C4-2B (cell line): Measurements from ENCODE around the gene MAPRE2.
A peak's percentile ranks its signal among the peaks of the same experiment; 100 is the strongest.

Experiments
- H3K27ac ChIP-seq: fragments of 450-650 bp; 2 replicates; pipeline ENCODE4 v1.5.1; 2017
- ZFX ChIP-seq: fragments of 450-650 bp; IDR thresholded peaks from 2 replicates; pipeline ENCODE4 v1.6.1; 2017
- TF ChIP-seq, protein P1 (sequence below): fragments of 450-650 bp; conservative IDR thresholded peaks from 2 replicates; pipeline ENCODE4 v1.5.1; 2017; ENCODE audit warnings: mild to moderate bottlenecking

Gene MAPRE2

DNA sequence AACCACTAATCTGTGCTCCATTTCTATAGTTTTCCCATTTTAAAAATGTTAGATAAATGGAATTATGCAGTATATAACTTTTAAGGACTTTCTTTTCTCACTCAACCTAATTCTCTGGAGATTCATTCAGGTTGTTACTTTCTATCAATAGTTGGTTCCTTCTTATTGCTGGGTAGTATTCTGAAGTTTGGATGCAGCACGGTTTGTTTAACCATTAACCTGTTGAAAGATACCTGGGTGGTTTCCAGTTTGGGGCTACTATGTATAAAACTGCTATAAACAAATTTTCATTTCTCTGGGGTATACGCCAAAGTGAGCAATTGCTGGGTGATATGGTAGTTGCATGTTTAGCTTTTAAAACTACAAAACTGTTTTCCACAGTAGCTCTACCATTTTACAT is 39.1 kb upstream of the MAPRE2 start:
- no peak overlapping the region for H3K27ac ChIP-seq
- no peak for TF ChIP-seq ZFX
- TF ChIP-seq, protein P1, sequence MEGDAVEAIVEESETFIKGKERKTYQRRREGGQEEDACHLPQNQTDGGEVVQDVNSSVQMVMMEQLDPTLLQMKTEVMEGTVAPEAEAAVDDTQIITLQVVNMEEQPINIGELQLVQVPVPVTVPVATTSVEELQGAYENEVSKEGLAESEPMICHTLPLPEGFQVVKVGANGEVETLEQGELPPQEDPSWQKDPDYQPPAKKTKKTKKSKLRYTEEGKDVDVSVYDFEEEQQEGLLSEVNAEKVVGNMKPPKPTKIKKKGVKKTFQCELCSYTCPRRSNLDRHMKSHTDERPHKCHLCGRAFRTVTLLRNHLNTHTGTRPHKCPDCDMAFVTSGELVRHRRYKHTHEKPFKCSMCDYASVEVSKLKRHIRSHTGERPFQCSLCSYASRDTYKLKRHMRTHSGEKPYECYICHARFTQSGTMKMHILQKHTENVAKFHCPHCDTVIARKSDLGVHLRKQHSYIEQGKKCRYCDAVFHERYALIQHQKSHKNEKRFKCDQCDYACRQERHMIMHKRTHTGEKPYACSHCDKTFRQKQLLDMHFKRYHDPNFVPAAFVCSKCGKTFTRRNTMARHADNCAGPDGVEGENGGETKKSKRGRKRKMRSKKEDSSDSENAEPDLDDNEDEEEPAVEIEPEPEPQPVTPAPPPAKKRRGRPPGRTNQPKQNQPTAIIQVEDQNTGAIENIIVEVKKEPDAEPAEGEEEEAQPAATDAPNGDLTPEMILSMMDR = no peak

DNA sequence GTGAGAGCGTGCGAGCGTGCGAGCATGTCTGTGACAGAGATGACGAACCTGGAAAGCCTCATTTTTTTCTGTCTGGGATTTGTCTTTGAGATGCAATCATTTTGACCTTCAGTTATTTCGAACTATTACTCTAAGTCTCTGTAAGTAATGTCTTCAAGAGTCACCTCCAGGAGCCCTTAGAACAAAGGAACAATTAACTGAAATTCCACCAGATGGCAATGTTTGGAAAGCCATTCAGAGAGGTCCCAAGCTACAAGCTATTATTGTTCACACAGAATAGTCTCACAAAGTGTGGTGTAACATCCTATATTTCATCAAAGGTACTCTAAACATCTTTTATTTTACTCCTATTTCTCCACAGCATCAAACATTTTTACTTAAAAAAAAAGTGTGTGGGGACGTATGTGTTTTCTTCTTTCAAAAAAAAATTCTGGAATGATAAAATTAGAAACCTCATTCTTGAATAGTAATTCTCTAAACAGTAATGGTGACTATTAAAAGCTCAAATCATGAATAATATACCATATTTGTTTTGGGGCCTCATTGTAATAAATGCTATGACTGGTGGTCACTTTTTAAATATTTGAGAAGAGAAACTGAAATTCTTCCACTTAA is 35.1 kb upstream of the MAPRE2 start:
- TF ChIP-seq, protein P1 = peak; percentile 66
- TF ChIP-seq ZFX = no peak
- no peak overlapping the region for H3K27ac ChIP-seq

DNA sequence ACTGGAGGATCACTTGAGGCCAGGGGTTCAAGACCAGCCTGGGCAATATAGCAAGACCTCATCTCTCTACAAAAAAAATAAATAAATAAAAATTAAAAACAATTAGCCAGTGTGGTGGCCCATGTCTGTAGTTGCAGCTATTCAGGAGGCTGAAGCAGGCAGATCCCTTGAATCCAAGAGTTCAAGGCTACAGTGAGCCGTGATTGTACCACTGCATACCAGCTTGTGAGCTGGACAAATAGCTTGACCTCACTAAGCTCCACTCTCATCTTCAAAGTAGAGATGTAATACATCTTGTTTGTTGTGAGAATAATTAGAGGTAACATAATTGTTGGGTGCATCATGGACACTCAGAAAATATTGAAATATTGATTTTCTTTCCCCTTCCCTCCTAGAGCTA is 31.1 kb upstream of the MAPRE2 start:
- TF ChIP-seq, protein P1 = no peak
- TF ChIP-seq ZFX = no peak

DNA sequence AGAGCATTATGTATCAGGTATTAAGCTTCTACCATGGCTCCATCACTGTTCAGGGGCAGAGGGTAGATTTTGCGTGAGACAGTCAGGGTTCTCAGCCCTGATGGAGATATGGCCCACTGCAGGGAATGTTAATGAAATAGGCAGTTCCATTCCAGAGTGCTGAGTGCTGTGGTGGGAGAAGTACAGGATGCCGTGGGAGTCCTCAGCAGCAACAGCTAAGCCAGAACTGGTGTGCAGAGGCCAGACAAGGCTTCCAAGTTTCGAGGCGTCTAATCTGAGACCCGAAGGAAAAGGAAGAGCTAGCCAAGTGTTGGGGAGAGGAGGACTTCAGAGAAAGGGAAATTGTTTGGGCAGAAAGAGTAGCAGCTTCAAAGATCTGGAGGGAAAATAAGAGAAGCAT is 30.2 kb upstream of the MAPRE2 start:
- no peak overlapping the region for H3K27ac ChIP-seq
- no peak for TF ChIP-seq ZFX
- TF ChIP-seq, protein P1 = no peak

More for the DNA sequence above, 31.1 kb upstream of the MAPRE2 start:
- no peak overlapping the region for H3K27ac ChIP-seq

DNA sequence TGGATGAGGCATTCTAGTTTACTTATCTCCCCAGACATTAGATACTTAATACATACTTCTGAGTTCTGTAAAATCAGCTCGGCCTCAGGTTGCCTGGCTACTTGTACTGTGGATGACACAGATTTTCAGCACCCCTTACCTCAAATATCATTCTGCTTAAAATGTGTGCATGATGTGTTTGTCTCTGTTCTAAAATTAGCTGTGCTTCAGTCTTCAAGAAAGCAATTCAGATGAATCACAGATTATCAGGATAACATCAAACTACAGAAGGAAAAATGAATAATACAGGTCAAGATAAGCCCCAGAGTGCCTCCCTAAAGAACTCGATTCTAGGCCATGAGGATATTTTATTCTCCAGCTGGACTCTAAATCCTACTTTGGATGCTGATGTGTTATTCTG is 21.3 kb upstream of the MAPRE2 start:
- H3K27ac ChIP-seq = no peak overlapping the region
- TF ChIP-seq, protein P1 = no peak
- no peak for TF ChIP-seq ZFX

DNA sequence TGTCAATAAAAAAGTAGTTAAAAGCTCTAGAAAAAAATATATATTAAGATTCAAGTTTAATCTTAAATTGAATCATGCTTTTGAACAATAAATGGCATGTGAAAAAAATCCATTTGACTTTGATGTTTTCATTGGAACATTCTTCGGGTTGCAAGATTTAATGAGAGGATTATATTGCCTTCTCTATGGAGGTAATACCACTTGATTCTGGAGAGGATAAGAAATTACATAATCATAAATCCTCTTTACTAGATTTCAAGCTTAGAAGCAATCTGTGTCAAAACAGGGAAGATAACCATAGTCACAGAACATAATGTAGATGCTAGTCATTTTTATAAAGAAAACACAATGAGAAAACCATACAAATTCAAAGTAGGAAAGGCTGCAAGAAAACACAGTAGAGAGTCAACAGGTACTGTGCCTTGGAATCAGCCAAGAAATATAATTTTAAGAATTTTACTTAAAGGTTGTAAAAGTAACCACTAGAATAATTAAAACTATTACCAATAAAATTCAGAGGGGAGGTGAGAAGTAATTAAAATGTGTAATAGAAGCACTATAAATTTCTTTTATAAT is 18.7 kb upstream of the MAPRE2 start:
- no peak overlapping the region for H3K27ac ChIP-seq
- TF ChIP-seq ZFX = no peak
- TF ChIP-seq, protein P1 = no peak

DNA sequence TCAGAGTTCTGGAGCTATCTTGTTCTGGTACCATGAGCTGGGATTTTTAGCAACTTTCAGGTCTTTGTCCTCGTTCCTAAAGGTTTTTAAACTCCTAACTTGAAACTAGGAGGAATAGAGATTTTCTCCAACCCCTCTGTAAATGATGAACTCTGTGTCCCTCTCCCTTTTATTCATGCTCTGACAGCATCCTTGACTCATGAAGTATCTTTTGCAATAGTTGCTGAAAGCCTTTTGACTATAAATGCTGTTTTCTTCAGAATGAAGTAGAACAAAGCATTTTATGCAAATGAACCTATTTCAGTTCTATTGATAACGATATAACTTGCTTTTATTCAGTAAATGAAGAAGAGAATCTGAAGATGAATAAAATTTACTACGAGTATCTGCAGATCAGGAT is 17.0 kb upstream of the MAPRE2 start:
- no peak overlapping the region for H3K27ac ChIP-seq
- TF ChIP-seq, protein P1 = no peak
- no peak for TF ChIP-seq ZFX
